GM12878 (cell line): ENCODE data around the gene SPOCK1. TPM values are rescaled to one million over a fixed set of nuclear protein-coding genes. Genes with fewer than 3 reads are reported as not detected.

ENCODE experiments used
- ATAC-seq: fragments of 200-7000 bp; cut with Tn5 transposase; 3 replicates; pipeline ENCODE4 v1.9.1; 2020; ENCODE audit warnings: mild to moderate bottlenecking, moderate library complexity
- BruUV-seq: library from RNA; stranded (reverse); fragments of 400-500 nt; replicated peaks from 2 replicates; lab custom pipeline; 2021; lab: Mats Ljungman, UMichigan
- CTCF ChIA-PET: fragments of 300-600 bp; sonication (Branson Sonifier 250); formaldehyde crosslinking; extraction: SDS; loops from one replicate; lab custom pipeline; 2021; ENCODE audit warnings: inconsistent platforms; lab: Yijun Ruan, JAX
- POLR2A ChIA-PET: fragments of 350-600 bp; formaldehyde crosslinking; extraction: SDS; loops from one replicate; lab custom pipeline; 2021; ENCODE audit warnings: inconsistent platforms; lab: Charles Lee
- RAD21 ChIA-PET: fragments of 300-600 bp; sonication (Branson Sonifier 250); formaldehyde crosslinking; loops from one replicate; lab custom pipeline; 2023; ENCODE audit warnings: antibody characterized with exemption; ENCODE audit not compliant: unreplicated experiment; lab: Charles Lee
- SMC1A ChIA-PET: fragments of 300-600 bp; sonication (Branson Sonifier 250); formaldehyde crosslinking; loops from one replicate; lab custom pipeline; 2023; ENCODE audit not compliant: unreplicated experiment, uncharacterized antibody; lab: Charles Lee
- DNase-seq: peaks from one replicate; pipeline ENCODE4 v3.0.0-alpha.2; 2011; ENCODE audit warnings: low read depth, low spot score
- FAIRE-seq: peaks from 3 replicates; lab custom pipeline; 2011; peaks lifted over from hg19 to GRCh38; lab: Jason Lieb, UNC
- H2AFZ ChIP-seq: 2 replicates; pipeline ENCODE4 v1.6.0; 2011; ENCODE audit warnings: low read depth, low read length, control low read depth; ENCODE audit not compliant: control insufficient read depth
- H3K27ac ChIP-seq: 2 replicates; pipeline ENCODE4 v1.5.1; 2011; ENCODE audit warnings: control low read depth; ENCODE audit not compliant: control insufficient read depth, insufficient read depth
- H3K27me3 ChIP-seq, 2 experiments: replicated peaks in 1 of 2; 2 replicates each; pipeline versions ENCODE4 v1.6.0 to v1.6.1; 2011; ENCODE audit warnings: low read length in 1 of 2; ENCODE audit not compliant: control insufficient read depth in 2 of 2, insufficient read depth in 2 of 2
- H3K36me3 ChIP-seq, 2 experiments: 2 replicates each; pipeline ENCODE4 v1.5.1; 2011; ENCODE audit warnings: low read length in 1 of 2; ENCODE audit not compliant: control insufficient read depth in 2 of 2, insufficient read depth in 2 of 2
- H3K4me1 ChIP-seq: 2 replicates; pipeline ENCODE4 v1.6.1; 2011; ENCODE audit warnings: mild to moderate bottlenecking, low read length, moderate library complexity, mixed read lengths; ENCODE audit not compliant: control insufficient read depth, insufficient read depth
- H3K4me2 ChIP-seq: 2 replicates; pipeline ENCODE4 v1.6.0; 2011; ENCODE audit warnings: control low read depth; ENCODE audit not compliant: control insufficient read depth, insufficient read depth
- H3K4me3 ChIP-seq: fragments of 200-600 bp; sonication (generic); 2 replicates; pipeline ENCODE4 v1.5.1; 2016
- H3K79me2 ChIP-seq: 2 replicates; pipeline ENCODE4 v1.6.0; 2011; ENCODE audit warnings: low read length; ENCODE audit not compliant: control insufficient read depth, insufficient read depth
- H3K9ac ChIP-seq: 2 replicates; pipeline ENCODE4 v1.8.0; 2011; ENCODE audit warnings: low read length, control low read depth, mixed read lengths; ENCODE audit not compliant: control insufficient read depth, insufficient read depth
- H3K9me3 ChIP-seq: replicated peaks from 3 replicates; pipeline ENCODE4 v1.5.1; 2011; ENCODE audit warnings: mild to moderate bottlenecking, low read length; ENCODE audit not compliant: control insufficient read depth, insufficient read depth
- H4K20me1 ChIP-seq: 2 replicates; pipeline ENCODE4 v1.6.0; 2011; ENCODE audit not compliant: control insufficient read depth, insufficient read depth
- ASH2L ChIP-seq: fragments of 300-600, 200-600 bp; sonication (generic); IDR thresholded peaks from 2 replicates; pipeline ENCODE4 v1.6.1; 2017; ENCODE audit warnings: low read depth, mild to moderate bottlenecking, borderline replicate concordance
- BCLAF1 ChIP-seq: fragments of 450-650 bp; IDR thresholded peaks from 2 replicates; pipeline ENCODE4 v1.6.1; 2017; ENCODE audit warnings: antibody characterized with exemption, mild to moderate bottlenecking, moderate library complexity
- CBX5 ChIP-seq: sonication (generic); IDR thresholded peaks from 2 replicates; pipeline ENCODE4 v1.6.1; 2016; ENCODE audit warnings: low read depth, moderate library complexity, mild to moderate bottlenecking, inconsistent platforms
- CEBPB ChIP-seq, 2 experiments: fragments of 150-350 bp in 1 of 2; IDR thresholded peaks; 2 replicates each; pipeline ENCODE4 v1.6.1; 2012 to 2014; ENCODE audit warnings: low read depth in 2 of 2, low read length in 2 of 2, borderline replicate concordance in 1 of 2, inconsistent platforms in 1 of 2
- IKZF2 ChIP-seq, 2 experiments: fragments of 450-650 bp; IDR thresholded peaks; 2 replicates each; pipeline ENCODE4 v1.6.1; 2017; ENCODE audit warnings: mild to moderate bottlenecking in 2 of 2, moderate library complexity in 2 of 2
- NFIC ChIP-seq: IDR thresholded peaks from 2 replicates; pipeline ENCODE4 v1.6.1; 2012; ENCODE audit warnings: low read depth, mild to moderate bottlenecking, inconsistent platforms, low read length, moderate library complexity
- NFYA ChIP-seq: IDR thresholded peaks from 2 replicates; pipeline ENCODE4 v1.6.1; 2011; ENCODE audit warnings: low read depth, mild to moderate bottlenecking, low read length, improper control_type of control experiment, borderline replicate concordance
- NR2F1 ChIP-seq: fragments of 450-650 bp; conservative IDR thresholded peaks from 2 replicates; pipeline ENCODE4 v1.6.1; 2017; ENCODE audit warnings: mild to moderate bottlenecking
- PML ChIP-seq: IDR thresholded peaks from 2 replicates; pipeline ENCODE4 v1.6.1; 2012; ENCODE audit warnings: low read length, inconsistent platforms
- RBBP5 ChIP-seq: fragments of 200-600 bp; sonication (generic); conservative IDR thresholded peaks from 2 replicates; pipeline ENCODE4 v1.6.1; 2016
- SMAD5 ChIP-seq: IDR thresholded peaks from 2 replicates; pipeline ENCODE4 v1.6.1; 2016; ENCODE audit warnings: antibody characterized with exemption, low read depth
- SP1 ChIP-seq: IDR thresholded peaks from one replicate; pipeline ENCODE4 v1.6.1; 2011; ENCODE audit warnings: low read depth, low read length
- USF2 ChIP-seq: IDR thresholded peaks from 2 replicates; pipeline ENCODE4 v1.6.1; 2011; ENCODE audit warnings: low read depth, low read length, improper control_type of control experiment, borderline replicate concordance
- WRNIP1 ChIP-seq: IDR thresholded peaks from 2 replicates; pipeline ENCODE4 v1.6.1; 2011; ENCODE audit warnings: low read depth, low read length, improper control_type of control experiment, borderline replicate concordance
- in situ Hi-C: fragments of 300-500 bp; cut with MboI; formaldehyde crosslinking; loops from 9 replicates; pipeline ENCODE4 v1.14.3; 2018; ENCODE audit warnings: mixed read lengths
- intact Hi-C: fragments of 100-400 bp; cut with micrococcal nuclease; formaldehyde crosslinking; loops from one replicate; pipeline ENCODE4 v1.14.2; 2022; ENCODE audit not compliant: unreplicated experiment
- polyA plus RNA-seq, 11 experiments: library from polyadenylated mRNA; depleted of rRNA in 4 of 11; unstranded in 6 of 11; stranded (reverse) in 5 of 11; fragments of >200 nt; fragmentation: Nextera tagmentation in 4 of 11; fragmentation: Illumina TruSeq in 1 of 11; extraction: Ambion mirVana in 4 of 11; extraction: Trizol in 1 of 11; gene quantifications; 1 replicate in 1 of 11; 2 replicates in 10 of 11; pipeline versions ENCODE4 v1.2.1 to v1.2.3, GENCODE V29; 2011 to 2016; ENCODE audit warnings: inconsistent platforms in 2 of 11, missing spikeins in 2 of 11, low read depth in 1 of 11
- total RNA-seq, 4 experiments: library from RNA; depleted of rRNA in 3 of 4; stranded (reverse); fragments of >200 nt in 3 of 4; fragmentation: Illumina TruSeq in 1 of 4; extraction: Trizol in 1 of 4; gene quantifications; 2 replicates each; pipeline versions ENCODE4 v1.2.1 to v1.2.3, GENCODE V29; 2013 to 2021

The SPOCK1 gene
- total and polyA plus RNA-seq, 10 of the 15 experiments (the other 5 are each of a cell fraction or from before 2014, with no cell fraction given): 0.06 to 0.68 (median 0.25) TPM; not detected in 3

GRCh38 chr5:137190441-137190840, 308.7 kb downstream of the SPOCK1 start:
- Histone ChIP-seq H4K20me1 (no peaks in the 10 kb centered on the region), H3K27ac (no peak overlapping the region), H3K27me3 (peaks cover 0 to 3% of the 10 kb centered on the region in 2 experiments; a peak in 2 of 4 replicates), H3K79me2 (no peaks in the 10 kb centered on the region), H3K4me1 (no peaks in the 10 kb centered on the region), H3K9me3 (no peaks in the 10 kb centered on the region), H3K9ac (no peak overlapping the region), H3K36me3 (no peaks in the 10 kb centered on the region), H3K4me3 (no peak overlapping the region), H3K4me2 (no peak overlapping the region), H2AFZ (no peak overlapping the region)
- intact Hi-C loops: no loop called here
- CTCF ChIA-PET: no interaction called here
- TF ChIP-seq PML: no peak
- TF ChIP-seq CEBPB (IDR thresholded peaks at IDR 0.05; ENCODE audit: borderline replicate concordance in 1 of 2, low read depth in 2 of 2, low read length in 2 of 2): no peak
- TF ChIP-seq ASH2L: no peak
- no peak for TF ChIP-seq NFYA
- no peak for TF ChIP-seq SMAD5
- TF ChIP-seq USF2: no peak
- TF ChIP-seq WRNIP1: no peak
- no peak for TF ChIP-seq RBBP5
- no peak for TF ChIP-seq BCLAF1
- TF ChIP-seq SP1: no peak
- TF ChIP-seq NR2F1: no peak
- TF ChIP-seq NFIC: no peak
- no peak for TF ChIP-seq CBX5
- TF ChIP-seq IKZF2 (IDR thresholded peaks at IDR 0.05): no peak
- FAIRE-seq (no peak), DNase-seq (no peak), ATAC-seq (no peak)
- no TSS peak for BruUV-seq
- SMC1A ChIA-PET: no interaction called here
- RAD21 ChIA-PET: no interaction called here
- in situ Hi-C loops: no loop called here
- POLR2A ChIA-PET: no interaction called here
